H1 (cell line): ENCODE measurements around the gene TRAPPC5. TPM values are rescaled to one million over a fixed set of nuclear protein-coding genes. Genes with fewer than 3 reads are reported as not detected.

Experiments
- CTBP2 ChIP-seq: IDR thresholded peaks from 2 replicates; pipeline ENCODE4 v1.7.0; 2011; ENCODE audit warnings: borderline replicate concordance, mild to moderate bottlenecking, moderate library complexity, mixed read lengths, low read length; ENCODE audit not compliant: insufficient read depth, insufficient read length
- EGR1 ChIP-seq: IDR thresholded peaks from 2 replicates; pipeline ENCODE4 v1.6.1; 2011; ENCODE audit warnings: low read depth, low read length, borderline replicate concordance
- POLR2A ChIP-seq, 2 experiments: IDR thresholded peaks; 1 replicate in 1 of 2; 2 replicates in 1 of 2; pipeline ENCODE4 v1.6.1; 2011; ENCODE audit warnings: low read depth in 2 of 2, low read length in 2 of 2, mild to moderate bottlenecking in 2 of 2; ENCODE audit errors: control extremely low read depth in 1 of 2
- POLR2AphosphoS5 ChIP-seq: IDR thresholded peaks from 2 replicates; pipeline ENCODE4 v1.6.1; 2011; ENCODE audit warnings: low read depth, low read length
- SIN3A ChIP-seq, 2 experiments: IDR thresholded peaks in 1 of 2; conservative IDR thresholded peaks in 1 of 2; 2 replicates each; pipeline ENCODE4 v1.6.1; 2011 to 2012; ENCODE audit warnings: low read length in 2 of 2, improper control_type of control experiment in 1 of 2, low read depth in 1 of 2, mild to moderate bottlenecking in 1 of 2
- SP1 ChIP-seq: IDR thresholded peaks from 2 replicates; pipeline ENCODE4 v1.6.1; 2011; ENCODE audit warnings: low read depth, low read length
- TCF12 ChIP-seq: IDR thresholded peaks from 2 replicates; pipeline ENCODE4 v1.6.1; 2011; ENCODE audit warnings: low read depth, mild to moderate bottlenecking, low read length
- polyA plus RNA-seq, 7 experiments: library from polyadenylated mRNA; depleted of rRNA in 3 of 7; stranded (reverse) in 5 of 7; unstranded in 2 of 7; fragments of >200 nt in 5 of 7; fragments of 200-250 nt in 2 of 7; gene quantifications; 1 replicate in 5 of 7; 2 replicates in 1 of 7; 4 replicates in 1 of 7; pipeline versions ENCODE4 v1.2.1 to v1.2.3, GENCODE V29; 2011 to 2013; ENCODE audit warnings: missing spikeins in 2 of 7, mixed read lengths in 2 of 7
- total RNA-seq: library from RNA; stranded (reverse); fragmentation: NEBNext Ultra II Directional; extraction: Animal tissue kit (Norgen Biotek cat#: 25700); gene quantifications from 2 replicates; pipeline ENCODE4 v1.2.1, GENCODE V29; 2021

TRAPPC5 gene
- total and polyA plus RNA-seq, 2 of the 8 experiments (the other 6 are each of a cell fraction or from before 2014, with no cell fraction given): 109 to 120 TPM

- TF ChIP-seq POLR2AphosphoS5: no peak
- no peak for TF ChIP-seq TCF12
- TF ChIP-seq EGR1: no peak
- TF ChIP-seq SP1: no peak
- TF ChIP-seq POLR2A (IDR thresholded peaks at IDR 0.05; ENCODE audit: control extremely low read depth in 1 of 2, low read depth in 2 of 2, low read length in 2 of 2): no peak
- no peak for TF ChIP-seq SIN3A (conservative IDR thresholded peaks at IDR 0.05 in 1 of 2, IDR thresholded peaks at IDR 0.05 in 1 of 2; ENCODE audit: low read depth in 1 of 2, low read length in 2 of 2)
- TF ChIP-seq CTBP2: no peak
Measured at GRCh38 chr19:7640803-7641202, 39.8 kb upstream of the TRAPPC5 start (continued).
